ENCODE data around the gene SLC39A11. TPM values are rescaled to one million over a fixed set of nuclear protein-coding genes. Genes with fewer than 3 reads are reported as not detected.

Gene SLC39A11
- total and polyA plus RNA-seq, 8 donors: 5.2 to 62.0 (median 12.9) TPM

GRCh38 chr17:72658675-72659074, 433.8 kb downstream of the SLC39A11 start:
- 73 to 93% (median 81%) methylated on average over 3 to 5 of the region's 5 CpGs for WGBS, 5 donors
- intact Hi-C loops (cut with DNase I; ENCODE audit: low total_unique reads): no loop called here
- no peak for TF ChIP-seq POLR2AphosphoS5 (IDR thresholded peaks at IDR 0.05)
- DNase-seq: no peak
- no peak overlapping the region for H3K4me3 ChIP-seq
- H3K27ac ChIP-seq: no peak overlapping the region
- H3K4me1 ChIP-seq: peaks cover 0 to 9% (median 4%) of the 10 kb centered on the region in 4 donors
- no peaks in the 10 kb centered on the region for H3K27me3 ChIP-seq
- H3K9me3 ChIP-seq: no peaks in the 10 kb centered on the region
- H3K36me3 ChIP-seq: no peaks in the 10 kb centered on the region

- TF ChIP-seq POLR2AphosphoS5 (IDR thresholded peaks at IDR 0.05): no peak
- TF ChIP-seq CTCF (IDR thresholded peaks at IDR 0.05): no peak
- TF ChIP-seq POLR2A (IDR thresholded peaks at IDR 0.05): no peak
- no peak for TF ChIP-seq EP300 (IDR thresholded peaks at IDR 0.05)
- Histone ChIP-seq H3K4me1 (peaks cover 0 to 9% (median 4%) of the 10 kb centered on the region in 4 donors), H3K9me3 (no peaks in the 10 kb centered on the region), H3K27me3 (no peaks in the 10 kb centered on the region), H3K27ac (no peak overlapping the region), H3K36me3 (no peaks in the 10 kb centered on the region), H3K4me3 (no peak overlapping the region)
- 72 to 79% (median 74%) methylated on average over 8 to 9 of the region's 9 CpGs for WGBS, 5 donors
- intact Hi-C loops (cut with DNase I; ENCODE audit: low total_unique reads): no loop called here
- DNase-seq: peak in 1 of 2 donors; percentile 30
Measured at GRCh38 chr17:72657467-72658317, 434.8 kb downstream of the SLC39A11 start.

- no peak for TF ChIP-seq POLR2AphosphoS5 (IDR thresholded peaks at IDR 0.05)
- no peak for TF ChIP-seq CTCF (IDR thresholded peaks at IDR 0.05)
- no peak for TF ChIP-seq POLR2A (IDR thresholded peaks at IDR 0.05)
- TF ChIP-seq EP300 (IDR thresholded peaks at IDR 0.05): no peak
- Histone ChIP-seq H3K27ac (no peak overlapping the region), H3K4me3 (no peak overlapping the region), H3K4me1 (peaks cover 0 to 5% (median 1%) of the 10 kb centered on the region in 4 donors), H3K9me3 (no peaks in the 10 kb centered on the region), H3K36me3 (no peaks in the 10 kb centered on the region), H3K27me3 (no peaks in the 10 kb centered on the region)
- intact Hi-C loops (cut with DNase I; ENCODE audit: low total_unique reads): no loop called here
- DNase-seq: no peak
- 76 to 93% (median 91%) methylated on average over 14 of the region's 14 CpGs for WGBS, 5 donors
Measured at GRCh38 chr17:72656130-72656763, 436.2 kb downstream of the SLC39A11 start.

- 42 to 79% (median 59%) methylated on average over 12 of the region's 12 CpGs for WGBS, 5 donors
- no peaks in the 10 kb centered on the region for H3K9me3 ChIP-seq
- TF ChIP-seq EP300 (IDR thresholded peaks at IDR 0.05) (no peak), POLR2A (IDR thresholded peaks at IDR 0.05) (no peak), POLR2AphosphoS5 (IDR thresholded peaks at IDR 0.05) (peak in 1 of 3 donors; percentile 6), CTCF (IDR thresholded peaks at IDR 0.05) (no peak)
- no peaks in the 10 kb centered on the region for H3K27me3 ChIP-seq
- no peaks in the 10 kb centered on the region for H3K4me1 ChIP-seq
- peak; percentile 23 to 34 for DNase-seq
- no peak overlapping the region for H3K4me3 ChIP-seq
- H3K27ac ChIP-seq: peak overlapping the region in 1 of 5 donors; percentile 20
- intact Hi-C loops (cut with DNase I; ENCODE audit: low total_unique reads): no loop called here
- no peaks in the 10 kb centered on the region for H3K36me3 ChIP-seq
Measured at GRCh38 chr17:72654706-72655105, 437.8 kb downstream of the SLC39A11 start.
